K562 (cell line): ENCODE data around the gene GRIK3. TPM values are rescaled to one million over a fixed set of nuclear protein-coding genes. Genes with fewer than 3 reads are reported as not detected.

Experiments
- ATAC-seq: fragments of 200-7000 bp; cut with Tn5 transposase; 3 replicates; pipeline ENCODE4 v1.9.1; 2020; ENCODE audit warnings: moderate library complexity
- BruUV-seq: library from RNA; stranded (reverse); fragments of 400-500 nt; replicated peaks from 2 replicates; lab custom pipeline; 2021; lab: Mats Ljungman, UMichigan
- CTCF ChIA-PET: fragments of 300-600 bp; formaldehyde crosslinking; extraction: SDS; loops from one replicate; lab custom pipeline; 2021; ENCODE audit warnings: low intra/inter-chr PET ratio; lab: Yijun Ruan, JAX
- POLR2A ChIA-PET: fragments of 300-600, 350-650 bp; sonication (Branson Sonifier 250); formaldehyde crosslinking; extraction: SDS; loops from one replicate; lab custom pipeline; 2021; ENCODE audit warnings: antibody characterized with exemption, inconsistent platforms; lab: Yijun Ruan, JAX
- DNase-seq, 4 experiments: peaks; one replicate each; pipeline versions ENCODE4 v3.0.0 to v3.0.0-alpha.2; 2011 to 2018; ENCODE audit warnings: low spot score in 3 of 4, mixed read lengths in 3 of 4; ENCODE audit errors: extremely low read depth in 1 of 4
- FAIRE-seq: peaks from 2 replicates; lab custom pipeline; 2011; peaks lifted over from hg19 to GRCh38; lab: Jason Lieb, UNC
- H2AFZ ChIP-seq: 2 replicates; pipeline ENCODE4 v1.6.0; 2011; ENCODE audit warnings: low read depth, low read length, control low read depth, inconsistent platforms
- H3K27ac ChIP-seq: fragments of 200-600 bp; 3 replicates; pipeline ENCODE4 v1.8.0; 2011; ENCODE audit warnings: low read depth, mild to moderate bottlenecking, control low read depth, inconsistent platforms, low read length, moderate library complexity, mixed read lengths; ENCODE audit errors: extremely low read depth
- H3K27me3 ChIP-seq, 2 experiments: fragments of 300-600 bp in 1 of 2; 2 replicates in 1 of 2; 3 replicates in 1 of 2; pipeline versions ENCODE4 v1.6.0 to v1.8.0; 2011; ENCODE audit warnings: inconsistent platforms in 2 of 2, low read length in 2 of 2, mild to moderate bottlenecking in 1 of 2, mixed read lengths in 1 of 2, moderate library complexity in 1 of 2; ENCODE audit not compliant: control insufficient read depth in 2 of 2, insufficient read depth in 2 of 2
- H3K36me3 ChIP-seq: fragments of 300-600 bp; 3 replicates; pipeline ENCODE4 v1.8.0; 2011; ENCODE audit warnings: mild to moderate bottlenecking, low read length, inconsistent platforms; ENCODE audit not compliant: control insufficient read depth, insufficient read depth
- H3K4me1 ChIP-seq, 2 experiments: fragments of 200-600 bp in 1 of 2; replicated peaks in 1 of 2; 2 replicates in 1 of 2; 3 replicates in 1 of 2; pipeline versions ENCODE4 v1.5.1 to v1.8.0; 2011; ENCODE audit warnings: inconsistent platforms in 2 of 2, low read length in 2 of 2, mild to moderate bottlenecking in 1 of 2, mixed read lengths in 1 of 2, moderate library complexity in 1 of 2; ENCODE audit not compliant: control insufficient read depth in 2 of 2, insufficient read depth in 2 of 2
- H3K4me2 ChIP-seq: 2 replicates; pipeline ENCODE4 v1.6.1; 2011; ENCODE audit warnings: low read length, control low read depth, inconsistent platforms, mixed read lengths; ENCODE audit not compliant: insufficient read depth
- H3K4me3 ChIP-seq: fragments of 200-600 bp; sonication (generic), shearing (Covaris generic); 2 replicates; pipeline ENCODE4 v1.5.1; 2016; ENCODE audit warnings: control low read depth, inconsistent platforms
- H3K79me2 ChIP-seq: fragments of 200-600 bp; 3 replicates; pipeline ENCODE4 v1.8.0; 2011; ENCODE audit warnings: low read length, inconsistent platforms; ENCODE audit not compliant: control insufficient read depth, insufficient read depth
- H3K9ac ChIP-seq, 2 experiments: 2 replicates each; pipeline versions ENCODE4 v1.6.0 to v1.6.1; 2011; ENCODE audit warnings: low read depth in 2 of 2, low read length in 2 of 2, control low read depth in 1 of 2, inconsistent platforms in 1 of 2, mild to moderate bottlenecking in 1 of 2, mixed read lengths in 1 of 2; ENCODE audit not compliant: insufficient read depth in 1 of 2
- H3K9me1 ChIP-seq: one replicate; pipeline ENCODE4 v1.6.0; 2011; ENCODE audit warnings: inconsistent platforms, mild to moderate bottlenecking, low read length, moderate library complexity; ENCODE audit not compliant: control insufficient read depth, insufficient read depth
- H3K9me3 ChIP-seq: replicated peaks from 2 replicates; pipeline ENCODE4 v1.5.1; 2011; ENCODE audit warnings: low read depth, low read length, inconsistent platforms; ENCODE audit not compliant: control insufficient read depth, insufficient read depth
- H4K20me1 ChIP-seq: replicated peaks from 2 replicates; pipeline ENCODE4 v1.6.1; 2011; ENCODE audit warnings: low read length, inconsistent platforms, mixed read lengths; ENCODE audit not compliant: control insufficient read depth, insufficient read depth
- ATF7 ChIP-seq: fragments of 450-650 bp; IDR thresholded peaks from 2 replicates; pipeline ENCODE4 v1.7.1; 2014; ENCODE audit warnings: mild to moderate bottlenecking, moderate library complexity
- PHB2 ChIP-seq: fragments of 450-650 bp; IDR thresholded peaks from 2 replicates; pipeline ENCODE4 v1.6.1; 2017; ENCODE audit warnings: low read depth
- RBBP5 ChIP-seq: fragments of 200-600 bp; sonication (generic); IDR thresholded peaks from 2 replicates; pipeline ENCODE4 v1.6.1; 2012; ENCODE audit warnings: borderline replicate concordance, mild to moderate bottlenecking, low read length, control low read depth, inconsistent platforms; ENCODE audit not compliant: insufficient read depth, poor library complexity, severe bottlenecking
- ZZZ3 ChIP-seq: fragments of 450-650 bp; IDR thresholded peaks from 2 replicates; pipeline ENCODE4 v1.6.1; 2016; ENCODE audit warnings: antibody characterized with exemption, mild to moderate bottlenecking, moderate library complexity
- WGBS: fragments of 100-300 bp; shearing (Covaris generic); methylation state at CpG from one replicate; pipeline ENCODE4 v1.1.6; 2016; ENCODE audit warnings: low coverage, mixed read lengths; ENCODE audit not compliant: insufficient coverage; ENCODE audit errors: missing lambda C conversion rate; 5-methylcytosine and 5-hydroxymethylcytosine counted together
- in situ Hi-C: fragments of 300-500 bp; cut with MboI; formaldehyde crosslinking; loops from 4 replicates; pipeline ENCODE4 v1.15.0; 2018; ENCODE audit warnings: inconsistent platforms, mixed read lengths
- intact Hi-C: fragments of 100-400 bp; cut with micrococcal nuclease; formaldehyde crosslinking; loops from 2 replicates; pipeline ENCODE4 v1.14.2; 2022
- polyA plus RNA-seq, 8 experiments: library from polyadenylated mRNA; depleted of rRNA in 4 of 8; stranded (reverse) in 5 of 8; unstranded in 3 of 8; fragments of >200 nt; fragmentation: Nextera tagmentation in 2 of 8; fragmentation: Illumina TruSeq in 1 of 8; extraction: Ambion mirVana in 2 of 8; extraction: Trizol in 1 of 8; gene quantifications; 2 replicates each; pipeline versions ENCODE4 v1.2.1 to v1.2.3, GENCODE V29; 2011 to 2014; ENCODE audit warnings: inconsistent platforms in 1 of 8, missing spikeins in 1 of 8
- total RNA-seq, 7 experiments: library from RNA; depleted of rRNA in 6 of 7; stranded (reverse); fragments of >200 nt in 6 of 7; fragmentation: Illumina TruSeq in 2 of 7; extraction: Trizol in 2 of 7; gene quantifications; 2 replicates each; pipeline versions ENCODE4 v1.2.1 to v1.2.3, GENCODE V29; 2011 to 2021; ENCODE audit warnings: low replicate concordance in 1 of 7
- TF ChIP-seq, protein P1 (sequence below): fragments of 250-450 bp; sonication (Bioruptor Pico); IDR thresholded peaks from 2 replicates; pipeline ENCODE4 v1.6.1; 2021; ENCODE audit warnings: mild to moderate bottlenecking
- TF ChIP-seq, protein P2 (sequence below), 3 experiments: fragments of 200-800 bp in 1 of 3; fragments of 250-450 bp in 1 of 3; fragments of 450-650 bp in 1 of 3; sonication (Bioruptor Pico) in 1 of 3; sonication (Bioruptor generic) in 1 of 3; formaldehyde crosslinking in 1 of 3; IDR thresholded peaks; 2 replicates each; pipeline versions ENCODE4 v1.6.1 to v1.8.0; 2016 to 2022; ENCODE audit warnings: mild to moderate bottlenecking in 2 of 3, missing genetic modification characterization in 2 of 3, missing compliant biosample characterization in 1 of 3, moderate library complexity in 1 of 3
- TF ChIP-seq, protein P3 (sequence below): fragments of 250-450 bp; sonication (Bioruptor Pico); IDR thresholded peaks from 2 replicates; pipeline ENCODE4 v1.5.1; 2021; ENCODE audit warnings: mild to moderate bottlenecking

GRIK3 gene
- total and polyA plus RNA-seq, 9 of the 15 experiments (the other 6 are each of a cell fraction or from before 2014, with no cell fraction given), result not detected

DNA sequence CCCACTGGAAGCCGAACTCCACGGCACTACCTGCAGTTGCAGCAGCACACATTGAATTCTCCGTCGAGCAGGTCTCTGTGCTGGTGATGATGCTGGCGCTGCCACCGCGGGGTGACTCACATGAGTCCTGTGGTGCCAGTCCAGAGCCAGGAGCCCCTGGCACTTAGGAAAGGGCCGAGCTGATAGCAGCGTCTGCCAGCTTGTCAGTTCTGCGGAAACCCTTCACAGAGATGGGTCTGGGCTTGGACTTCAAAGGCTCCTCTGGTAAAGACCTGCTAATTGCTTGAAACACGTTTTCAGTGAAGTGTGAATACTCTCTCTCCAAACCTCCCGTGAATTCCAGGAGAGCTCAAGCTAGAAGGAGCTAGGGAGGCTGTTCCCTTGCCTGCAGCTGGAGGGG is 92.2 kb downstream of the GRIK3 start:
- Histone ChIP-seq H3K9me1 (no peaks in the 10 kb centered on the region), H3K9ac (no peak overlapping the region), H2AFZ (no peak overlapping the region), H3K4me1 (no peaks in the 10 kb centered on the region), H4K20me1 (peaks cover 9% of the 10 kb centered on the region; the same call in 1 of the 2 replicates), H3K36me3 (no peaks in the 10 kb centered on the region), H3K27me3 (peaks cover 0 to 7% of the 10 kb centered on the region in 2 experiments; a peak in 1 of 5 replicates), H3K79me2 (no peaks in the 10 kb centered on the region), H3K9me3 (no peaks in the 10 kb centered on the region), H3K4me3 (no peak overlapping the region), H3K27ac (no peak overlapping the region), H3K4me2 (no peak overlapping the region)
- in situ Hi-C loops (no loop called here), intact Hi-C loops (no loop called here)
- no TSS peak for BruUV-seq
- POLR2A ChIA-PET, result interaction anchor here (0.7 kb wide), 1 partner anchor 23 kb away, joined by 4 read pairs; no protein-coding TSS in a partner anchor
- no peak for DNase-seq
- under 1% methylated on average over 12 of the region's 12 CpGs for WGBS
- FAIRE-seq, result no peak
- TF ChIP-seq, protein P1, sequence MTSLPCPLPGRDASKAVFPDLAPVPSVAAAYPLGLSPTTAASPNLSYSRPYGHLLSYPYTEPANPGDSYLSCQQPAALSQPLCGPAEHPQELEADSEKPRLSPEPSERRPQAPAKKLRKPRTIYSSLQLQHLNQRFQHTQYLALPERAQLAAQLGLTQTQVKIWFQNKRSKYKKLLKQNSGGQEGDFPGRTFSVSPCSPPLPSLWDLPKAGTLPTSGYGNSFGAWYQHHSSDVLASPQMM (CRISPR knock-in tag), result no peak
- TF ChIP-seq PHB2 (no peak), RBBP5 (no peak), ZZZ3 (no peak), ATF7 (no peak)
- TF ChIP-seq, protein P2, sequence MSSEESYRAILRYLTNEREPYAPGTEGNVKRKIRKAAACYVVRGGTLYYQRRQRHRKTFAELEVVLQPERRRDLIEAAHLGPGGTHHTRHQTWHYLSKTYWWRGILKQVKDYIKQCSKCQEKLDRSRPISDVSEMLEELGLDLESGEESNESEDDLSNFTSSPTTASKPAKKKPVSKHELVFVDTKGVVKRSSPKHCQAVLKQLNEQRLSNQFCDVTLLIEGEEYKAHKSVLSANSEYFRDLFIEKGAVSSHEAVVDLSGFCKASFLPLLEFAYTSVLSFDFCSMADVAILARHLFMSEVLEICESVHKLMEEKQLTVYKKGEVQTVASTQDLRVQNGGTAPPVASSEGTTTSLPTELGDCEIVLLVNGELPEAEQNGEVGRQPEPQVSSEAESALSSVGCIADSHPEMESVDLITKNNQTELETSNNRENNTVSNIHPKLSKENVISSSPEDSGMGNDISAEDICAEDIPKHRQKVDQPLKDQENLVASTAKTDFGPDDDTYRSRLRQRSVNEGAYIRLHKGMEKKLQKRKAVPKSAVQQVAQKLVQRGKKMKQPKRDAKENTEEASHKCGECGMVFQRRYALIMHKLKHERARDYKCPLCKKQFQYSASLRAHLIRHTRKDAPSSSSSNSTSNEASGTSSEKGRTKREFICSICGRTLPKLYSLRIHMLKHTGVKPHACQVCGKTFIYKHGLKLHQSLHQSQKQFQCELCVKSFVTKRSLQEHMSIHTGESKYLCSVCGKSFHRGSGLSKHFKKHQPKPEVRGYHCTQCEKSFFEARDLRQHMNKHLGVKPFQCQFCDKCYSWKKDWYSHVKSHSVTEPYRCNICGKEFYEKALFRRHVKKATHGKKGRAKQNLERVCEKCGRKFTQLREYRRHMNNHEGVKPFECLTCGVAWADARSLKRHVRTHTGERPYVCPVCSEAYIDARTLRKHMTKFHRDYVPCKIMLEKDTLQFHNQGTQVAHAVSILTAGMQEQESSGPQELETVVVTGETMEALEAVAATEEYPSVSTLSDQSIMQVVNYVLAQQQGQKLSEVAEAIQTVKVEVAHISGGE (CRISPR knock-in tag; IDR thresholded peaks at IDR 0.05), result no peak
- TF ChIP-seq, protein P3, sequence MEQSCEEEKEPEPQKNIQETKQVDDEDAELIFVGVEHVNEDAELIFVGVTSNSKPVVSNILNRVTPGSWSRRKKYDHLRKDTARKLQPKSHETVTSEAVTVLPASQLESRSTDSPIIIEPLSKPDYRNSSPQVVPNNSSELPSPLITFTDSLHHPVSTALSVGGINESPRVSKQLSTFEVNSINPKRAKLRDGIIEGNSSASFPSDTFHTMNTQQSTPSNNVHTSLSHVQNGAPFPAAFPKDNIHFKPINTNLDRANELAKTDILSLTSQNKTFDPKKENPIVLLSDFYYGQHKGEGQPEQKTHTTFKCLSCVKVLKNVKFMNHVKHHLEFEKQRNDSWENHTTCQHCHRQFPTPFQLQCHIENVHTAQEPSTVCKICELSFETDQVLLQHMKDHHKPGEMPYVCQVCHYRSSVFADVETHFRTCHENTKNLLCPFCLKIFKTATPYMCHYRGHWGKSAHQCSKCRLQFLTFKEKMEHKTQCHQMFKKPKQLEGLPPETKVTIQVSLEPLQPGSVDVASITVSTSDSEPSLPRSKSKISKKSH (CRISPR knock-in tag), result no peak
- ATAC-seq, result no peak
- CTCF ChIA-PET, result no interaction called here
